Fibroblast of lung (primary cell): ENCODE data around the gene NKAIN2. TPM values are rescaled to one million over a fixed set of nuclear protein-coding genes. Genes with fewer than 3 reads are reported as not detected.
"Not testable (repeated sequence)": the region's sequence is repeated elsewhere in the genome, so short reads cannot be mapped to it uniquely, and the experiment has no call there.

Experiments
- DNase-seq, 2 donors: peaks; one replicate each; pipeline versions ENCODE4 v3.0.0 to v3.0.0-alpha.2; 2010; ENCODE audit warnings: low read depth in 2 of 2
- H2AFZ ChIP-seq: 2 replicates; pipeline ENCODE4 v1.5.1; 2012; ENCODE audit warnings: low read length, control low read depth, inconsistent platforms
- H3K27ac ChIP-seq: 2 replicates; pipeline ENCODE4 v1.5.1; 2011; ENCODE audit warnings: low read length, control low read depth; ENCODE audit not compliant: insufficient read depth
- H3K27me3 ChIP-seq: 2 replicates; pipeline ENCODE4 v1.5.1; 2011; ENCODE audit warnings: mild to moderate bottlenecking, low read length; ENCODE audit not compliant: control insufficient read depth, insufficient read depth
- H3K36me3 ChIP-seq: 2 replicates; pipeline ENCODE4 v1.5.1; 2011; ENCODE audit warnings: low read length; ENCODE audit not compliant: control insufficient read depth, insufficient read depth
- H3K4me1 ChIP-seq: 2 replicates; pipeline ENCODE4 v1.5.1; 2011; ENCODE audit warnings: low read length; ENCODE audit not compliant: control insufficient read depth, insufficient read depth; ENCODE audit errors: extremely low read depth
- H3K4me2 ChIP-seq: 2 replicates; pipeline ENCODE4 v1.5.1; 2011; ENCODE audit warnings: low read length, control low read depth; ENCODE audit not compliant: insufficient read depth; ENCODE audit errors: extremely low read depth
- H3K4me3 ChIP-seq, 4 experiments: fragments of 200-600 bp in 1 of 4; sonication (generic) in 1 of 4; replicated peaks in 1 of 4; 2 replicates each; pipeline ENCODE4 v1.5.1; 2011 to 2016; ENCODE audit warnings: low read length in 4 of 4, low read depth in 3 of 4, mild to moderate bottlenecking in 3 of 4, control low read depth in 2 of 4, inconsistent platforms in 1 of 4, mixed read lengths in 1 of 4; ENCODE audit not compliant: insufficient read depth in 1 of 4; ENCODE audit errors: control extremely low read depth in 1 of 4
- H3K79me2 ChIP-seq: 2 replicates; pipeline ENCODE4 v1.5.1; 2012; ENCODE audit warnings: mild to moderate bottlenecking, low read length, inconsistent platforms; ENCODE audit not compliant: control insufficient read depth, insufficient read depth
- H3K9ac ChIP-seq: 2 replicates; pipeline ENCODE4 v1.5.1; 2011; ENCODE audit warnings: mild to moderate bottlenecking, low read length, control low read depth; ENCODE audit not compliant: insufficient read depth
- H3K9me3 ChIP-seq: 2 replicates; pipeline ENCODE4 v1.5.1; 2012; ENCODE audit warnings: low read depth, low read length; ENCODE audit not compliant: control insufficient read depth, insufficient read depth
- H4K20me1 ChIP-seq: 2 replicates; pipeline ENCODE4 v1.5.1; 2011; ENCODE audit warnings: low read length; ENCODE audit not compliant: control insufficient read depth, insufficient read depth; ENCODE audit errors: extremely low read depth
- CTCF ChIP-seq, 2 donors: IDR thresholded peaks in 1 of 2; conservative IDR thresholded peaks in 1 of 2; 1 replicate in 1 of 2; 2 replicates in 1 of 2; pipeline ENCODE4 v1.5.1; 2011 to 2012; ENCODE audit warnings: low read length in 2 of 2, control low read depth in 1 of 2, inconsistent platforms in 1 of 2, low read depth in 1 of 2, mild to moderate bottlenecking in 1 of 2
- EZH2 ChIP-seq: IDR thresholded peaks from 2 replicates; pipeline ENCODE4 v1.5.1; 2012; ENCODE audit warnings: low read length, control low read depth, mild to moderate bottlenecking; ENCODE audit errors: missing control alignments
- polyA plus RNA-seq, 2 donors: library from polyadenylated mRNA; depleted of rRNA in 1 of 2; stranded (reverse) in 1 of 2; unstranded in 1 of 2; fragments of >200 nt; gene quantifications; 2 replicates each; pipeline ENCODE4 v1.2.1, GENCODE V29; 2011 to 2012; ENCODE audit warnings: missing spikeins in 1 of 2
- total RNA-seq: library from RNA; depleted of rRNA; stranded (reverse); fragments of >200 nt; gene quantifications from 2 replicates; pipeline ENCODE4 v1.2.1, GENCODE V29; 2014

Gene NKAIN2
- total and polyA plus RNA-seq, 2 donors (not counting 1 experiment from before 2014, with no cell fraction given), result not detected

- DNase-seq, result no peak
- Histone ChIP-seq H3K27me3 (no peaks in the 10 kb centered on the region), H3K9ac (no peak overlapping the region), H3K9me3 (no peaks in the 10 kb centered on the region), H3K4me1 (no peaks in the 10 kb centered on the region), H3K36me3 (no peaks in the 10 kb centered on the region), H3K27ac (no peak overlapping the region), H2AFZ (no peak overlapping the region), H3K79me2 (no peaks in the 10 kb centered on the region), H3K4me2 (no peak overlapping the region), H4K20me1 (no peaks in the 10 kb centered on the region), H3K4me3 (no peak overlapping the region)
- TF ChIP-seq EZH2 (no peak), CTCF (conservative IDR thresholded peaks at IDR 0.05 in 1 of 2, IDR thresholded peaks at IDR 0.05 in 1 of 2; ENCODE audit: low read depth in 1 of 2, low read length in 2 of 2) (no peak)
Measured at GRCh38 chr6:124459268-124459667, 655.6 kb downstream of the NKAIN2 start.

- Histone ChIP-seq H2AFZ (no peak overlapping the region), H3K79me2 (no peaks in the 10 kb centered on the region), H3K9me3 (no peaks in the 10 kb centered on the region), H3K36me3 (no peaks in the 10 kb centered on the region), H3K4me1 (no peaks in the 10 kb centered on the region), H3K27me3 (no peaks in the 10 kb centered on the region), H3K9ac (no peak overlapping the region), H3K27ac (no peak overlapping the region), H3K4me2 (no peak overlapping the region), H4K20me1 (no peaks in the 10 kb centered on the region), H3K4me3 (no peak overlapping the region)
- DNase-seq, result no peak
- TF ChIP-seq EZH2 (no peak), CTCF (conservative IDR thresholded peaks at IDR 0.05 in 1 of 2, IDR thresholded peaks at IDR 0.05 in 1 of 2; ENCODE audit: low read depth in 1 of 2, low read length in 2 of 2) (no peak)
Measured at GRCh38 chr6:124462750-124463149, 659.1 kb downstream of the NKAIN2 start.

GRCh38 chr6:124463271-124463670 lies 659.6 kb downstream of the NKAIN2 start:
- no peak overlapping the region for H2AFZ ChIP-seq
- no peak overlapping the region for H3K27ac ChIP-seq

GRCh38 chr6:124464600-124464999 lies 660.9 kb downstream of the NKAIN2 start:
- not testable (repeated sequence) for DNase-seq, H3K9ac ChIP-seq, H3K9me3 ChIP-seq, H2AFZ ChIP-seq, H4K20me1 ChIP-seq, H3K4me2 ChIP-seq, H3K79me2 ChIP-seq, H3K27ac ChIP-seq, H3K27me3 ChIP-seq, H3K4me3 ChIP-seq, H3K36me3 ChIP-seq, H3K4me1 ChIP-seq

More at GRCh38 chr6:124463271-124463670, 659.6 kb downstream of the NKAIN2 start:
- no peaks in the 10 kb centered on the region for H3K36me3 ChIP-seq
- H3K4me1 ChIP-seq, result no peaks in the 10 kb centered on the region
- H3K79me2 ChIP-seq, result no peaks in the 10 kb centered on the region
- no peak for TF ChIP-seq EZH2
- TF ChIP-seq CTCF (conservative IDR thresholded peaks at IDR 0.05 in 1 of 2, IDR thresholded peaks at IDR 0.05 in 1 of 2; ENCODE audit: low read depth in 1 of 2, low read length in 2 of 2), result no peak
- H3K4me3 ChIP-seq, result no peak overlapping the region
- H3K4me2 ChIP-seq, result no peak overlapping the region
- H4K20me1 ChIP-seq, result no peaks in the 10 kb centered on the region
- no peak for DNase-seq
- H3K27me3 ChIP-seq, result no peaks in the 10 kb centered on the region
- H3K9me3 ChIP-seq, result no peaks in the 10 kb centered on the region
- H3K9ac ChIP-seq, result no peak overlapping the region
